ENCODE data around the gene TSPOAP1. TPM values are rescaled to one million over a fixed set of nuclear protein-coding genes. Genes with fewer than 3 reads are reported as not detected.

Gene TSPOAP1
- total and polyA plus RNA-seq, 2 of the 13 experiments (the other 11 are each of a cell fraction or from before 2014, with no cell fraction given), result not detected

GRCh38 chr17:58337600-58338453 lies 9.2 kb upstream of the TSPOAP1 start (continued):
- TF ChIP-seq ZNF318 (CRISPR knock-in tag; IDR thresholded peaks at IDR 0.05) (no peak), ZNF772 (CRISPR knock-in tag; IDR thresholded peaks at IDR 0.05) (0 out of 2 replicates have a peak, but pooled peaks have one; percentile 28), ZBTB3 (CRISPR knock-in tag; IDR thresholded peaks at IDR 0.05; ENCODE audit: borderline replicate concordance, low read depth) (no peak), CBX2 (IDR thresholded peaks at IDR 0.05; ENCODE audit: low read depth, low read length) (no peak), CBX2 (CRISPR knock-in tag; IDR thresholded peaks at IDR 0.05; ENCODE audit: low read depth) (no peak), ARID3A (IDR thresholded peaks at IDR 0.05; ENCODE audit: low read depth, low read length) (no peak), ZFP36L1 (CRISPR knock-in tag; IDR thresholded peaks at IDR 0.05) (no peak), ZNF839 (CRISPR knock-in tag; IDR thresholded peaks at IDR 0.05; ENCODE audit: borderline replicate concordance) (no peak), RNF2 (conservative IDR thresholded peaks at IDR 0.05; ENCODE audit: low read depth) (0 out of 2 replicates have a peak, but pooled peaks have one; percentile 21), MAZ (IDR thresholded peaks at IDR 0.05; ENCODE audit: borderline replicate concordance, low read depth, low read length) (no peak), MAZ (CRISPR knock-in tag; IDR thresholded peaks at IDR 0.05; ENCODE audit: low read depth) (no peak; the same call in 1 of the 2 replicates), NFATC3 (CRISPR knock-in tag; IDR thresholded peaks at IDR 0.05) (no peak), ZNF550 (CRISPR knock-in tag; IDR thresholded peaks at IDR 0.05; ENCODE audit: borderline replicate concordance) (no peak), THYN1 (CRISPR knock-in tag; IDR thresholded peaks at IDR 0.05; ENCODE audit: borderline replicate concordance, low read depth) (no peak), LCORL (IDR thresholded peaks at IDR 0.05) (no peak), LCORL (CRISPR knock-in tag; IDR thresholded peaks at IDR 0.05) (peak; percentile 76), MAX (IDR thresholded peaks at IDR 0.05) (peak; percentile 63; the same call in 1 of the 2 replicates), PTBP1 (IDR thresholded peaks at IDR 0.05; ENCODE audit: low read depth, low read length, poor library complexity, severe bottlenecking) (peak; percentile 28), ZFP1 (CRISPR knock-in tag; IDR thresholded peaks at IDR 0.05) (0 out of 2 replicates have a peak, but pooled peaks have one; percentile 34), ZNF549 (CRISPR knock-in tag; IDR thresholded peaks at IDR 0.05) (no peak)

All from HepG2 (cell line).